HG02759 (cell line): Measurements from ENCODE around the gene KCNH4.
"Not testable (repeated sequence)": the region's sequence is repeated elsewhere in the genome, so short reads cannot be mapped to it uniquely, and the experiment has no call there.

Experiments used
- ATAC-seq: cut with Tn5 transposase; IDR thresholded peaks from one replicate; pipeline ENCODE4 v1.9.1; 2021; ENCODE audit warnings: mild to moderate bottlenecking, moderate library complexity; ENCODE audit not compliant: unreplicated experiment

The KCNH4 gene

GRCh38 chr17:42197564-42198156 is 16.7 kb upstream of the KCNH4 start:
- no peak for ATAC-seq

- ATAC-seq: peak; percentile 90
Observed at GRCh38 chr17:42193969-42194899, 13.3 kb upstream of the KCNH4 start, which contains the start of gene GHDC. GHDC (minus strand) TSS chr17:42194494; CDS start chr17:42193581, 913 bp downstream.

GRCh38 chr17:42193216-42193968 is 12.4 kb upstream of the KCNH4 start:
- no peak for ATAC-seq

- no peak for ATAC-seq
Observed at GRCh38 chr17:42192189-42193126, 11.5 kb upstream of the KCNH4 start.

- no peak for ATAC-seq
Observed at GRCh38 chr17:42191275-42191608, 10.3 kb upstream of the KCNH4 start.

GRCh38 chr17:42190491-42191274 is 9.7 kb upstream of the KCNH4 start:
- ATAC-seq: no peak

GRCh38 chr17:42189651-42189965 is 8.7 kb upstream of the KCNH4 start:
- no peak for ATAC-seq

- no peak for ATAC-seq
Observed at GRCh38 chr17:42188749-42189650, 8.1 kb upstream of the KCNH4 start.

- ATAC-seq: no peak
Observed at GRCh38 chr17:42187833-42188232, 6.9 kb upstream of the KCNH4 start.

GRCh38 chr17:42186191-42186590 is 5.2 kb upstream of the KCNH4 start:
- not testable (repeated sequence) for ATAC-seq

- ATAC-seq: no peak
Observed at GRCh38 chr17:42185621-42185930, 4.6 kb upstream of the KCNH4 start.

- ATAC-seq: no peak
Observed at GRCh38 chr17:42184713-42185620, 4.0 kb upstream of the KCNH4 start, which contains the start of gene HCRT. HCRT (minus strand) TSS chr17:42185452; CDS start chr17:42185365, 87 bp downstream.

- peak; percentile 74 for ATAC-seq
Observed at GRCh38 chr17:42183741-42184711, 3.1 kb upstream of the KCNH4 start.

- ATAC-seq: no peak
Observed at GRCh38 chr17:42182927-42183734, 2.2 kb upstream of the KCNH4 start.

- ATAC-seq: no peak
Observed at GRCh38 chr17:42181851-42182207, 887 bp upstream of the KCNH4 start.

- ATAC-seq: no peak
Observed at GRCh38 chr17:42180411-42180921, 476 bp downstream of the KCNH4 start.
